Activated naive CD8-positive, alpha-beta T cell (primary cell): ENCODE results near the gene CCDC148.
"Not testable (repeated sequence)": the region's sequence is repeated elsewhere in the genome, so short reads cannot be mapped to it uniquely, and the experiment has no call there.

ENCODE experiments used
- H3K27ac Mint-ChIP-seq: one replicate; pipeline ENCODE4 v1.8.0; 2021; ENCODE audit warnings: mixed read lengths
- H3K27me3 Mint-ChIP-seq: one replicate; pipeline ENCODE4 v1.8.0; 2021; ENCODE audit warnings: mixed read lengths
- H3K36me3 Mint-ChIP-seq: one replicate; pipeline ENCODE4 v1.8.0; 2021; ENCODE audit warnings: mixed read lengths
- H3K4me1 Mint-ChIP-seq: one replicate; pipeline ENCODE4 v1.8.0; 2021; ENCODE audit warnings: low read depth, mixed read lengths
- H3K4me3 Mint-ChIP-seq: one replicate; pipeline ENCODE4 v1.8.0; 2021; ENCODE audit warnings: mild to moderate bottlenecking, mixed read lengths
- H3K9me3 Mint-ChIP-seq: one replicate; pipeline ENCODE4 v1.8.0; 2021; ENCODE audit warnings: low read depth, mixed read lengths

CCDC148 gene

DNA sequence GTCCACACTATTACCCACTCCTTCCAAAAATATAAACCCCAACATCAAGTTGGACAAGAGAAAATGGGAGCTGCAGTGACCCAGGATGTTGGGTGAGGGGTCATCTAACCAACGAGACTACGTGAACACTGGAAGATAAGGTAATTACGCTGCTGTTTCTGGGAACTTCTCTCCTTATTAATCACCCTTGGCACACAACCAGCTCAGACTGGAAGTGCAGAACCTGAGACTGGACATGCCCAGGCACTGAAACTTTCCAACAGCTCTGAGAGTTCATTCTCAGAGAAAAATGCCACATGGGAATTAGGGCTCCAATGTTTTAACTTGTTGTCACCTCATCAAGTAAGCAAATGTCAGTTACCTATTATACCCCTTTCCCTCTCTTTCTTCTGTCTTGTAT lies 135.3 kb downstream of the CCDC148 start:
- no peak overlapping the region for H3K4me3 Mint-ChIP-seq
- H3K27ac Mint-ChIP-seq, result no peak overlapping the region
- no peaks in the 10 kb centered on the region for H3K9me3 Mint-ChIP-seq
- H3K4me1 Mint-ChIP-seq, result no peaks in the 10 kb centered on the region
- no peaks in the 10 kb centered on the region for H3K27me3 Mint-ChIP-seq
- no peaks in the 10 kb centered on the region for H3K36me3 Mint-ChIP-seq

DNA sequence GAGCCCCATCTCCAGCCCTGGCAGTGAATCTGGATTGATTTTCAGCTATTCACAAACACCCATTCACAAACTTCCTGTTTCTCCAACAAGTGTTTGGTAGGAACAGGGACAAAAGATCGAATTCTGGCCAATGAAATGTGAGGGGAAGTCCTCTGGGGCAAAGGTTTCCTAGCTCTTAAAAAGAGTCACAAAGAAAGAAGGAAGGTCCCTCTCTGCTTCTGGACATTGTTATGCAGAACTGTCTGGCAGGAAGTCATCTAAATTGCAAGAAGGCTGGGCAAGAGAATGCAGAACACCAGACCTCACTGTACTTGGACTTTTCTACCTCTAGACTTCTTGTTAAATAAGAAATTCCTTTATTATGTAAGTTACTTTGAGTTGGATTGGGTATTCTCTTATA lies 137.3 kb downstream of the CCDC148 start:
- H3K4me3 Mint-ChIP-seq, result no peak overlapping the region
- H3K9me3 Mint-ChIP-seq, result no peaks in the 10 kb centered on the region
- no peaks in the 10 kb centered on the region for H3K4me1 Mint-ChIP-seq
- no peak overlapping the region for H3K27ac Mint-ChIP-seq
- no peaks in the 10 kb centered on the region for H3K27me3 Mint-ChIP-seq
- no peaks in the 10 kb centered on the region for H3K36me3 Mint-ChIP-seq

DNA sequence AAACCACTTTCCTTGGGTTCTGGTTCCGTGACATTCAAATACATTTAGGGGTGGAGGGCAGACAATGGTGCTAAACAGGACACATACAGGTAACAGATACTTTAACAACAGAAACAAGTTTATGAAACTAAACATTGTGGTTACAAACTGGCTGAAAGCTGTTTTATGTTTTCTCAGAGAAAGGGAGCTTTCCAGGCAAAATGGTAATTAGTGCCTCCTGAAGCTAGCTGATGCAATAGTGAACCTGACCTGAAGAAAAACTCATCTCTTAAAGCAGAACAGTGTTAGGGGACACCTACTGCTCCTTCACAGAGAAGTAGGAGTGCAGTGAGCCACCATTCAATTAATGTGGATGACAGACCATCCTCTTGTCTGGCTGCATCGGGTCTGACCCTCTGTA lies 138.9 kb downstream of the CCDC148 start:
- H3K36me3 Mint-ChIP-seq, result no peaks in the 10 kb centered on the region
- H3K9me3 Mint-ChIP-seq, result no peaks in the 10 kb centered on the region
- no peaks in the 10 kb centered on the region for H3K4me1 Mint-ChIP-seq
- H3K27ac Mint-ChIP-seq, result no peak overlapping the region
- no peak overlapping the region for H3K4me3 Mint-ChIP-seq
- H3K27me3 Mint-ChIP-seq, result peaks cover 4% of the 10 kb centered on the region

DNA sequence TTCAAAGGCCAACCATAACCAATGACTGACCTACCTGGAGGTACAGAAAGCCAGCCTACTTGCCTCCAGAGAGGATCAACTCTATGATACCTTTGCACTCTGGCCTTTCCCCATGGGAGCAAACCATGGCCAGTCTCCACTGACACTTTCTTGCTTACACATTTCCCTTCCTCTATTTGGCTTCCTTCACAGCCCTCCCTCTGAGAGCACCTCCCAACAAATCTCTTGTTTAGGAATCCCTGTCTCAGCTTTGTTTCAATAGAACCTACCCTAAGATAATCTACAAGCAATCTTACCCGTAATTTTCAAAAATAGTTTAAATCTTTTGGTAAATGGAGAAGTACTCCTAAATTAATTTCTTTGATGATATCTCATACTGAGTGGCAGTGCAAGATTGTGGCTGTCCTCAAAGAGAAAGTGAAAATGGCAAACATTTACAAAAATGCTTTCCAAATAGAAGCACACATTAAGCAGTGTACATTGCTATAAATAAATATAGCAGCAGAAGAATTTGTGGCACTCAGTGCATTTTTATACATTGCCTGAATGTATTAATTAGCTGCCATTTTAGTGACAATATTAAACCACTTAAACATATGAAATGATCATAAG lies 140.6 kb downstream of the CCDC148 start:
- Mint-ChIP-seq H3K36me3 (no peaks in the 10 kb centered on the region), H3K4me3 (no peak overlapping the region), H3K27me3 (peaks cover 5% of the 10 kb centered on the region), H3K9me3 (no peaks in the 10 kb centered on the region), H3K27ac (no peak overlapping the region), H3K4me1 (no peaks in the 10 kb centered on the region)

DNA sequence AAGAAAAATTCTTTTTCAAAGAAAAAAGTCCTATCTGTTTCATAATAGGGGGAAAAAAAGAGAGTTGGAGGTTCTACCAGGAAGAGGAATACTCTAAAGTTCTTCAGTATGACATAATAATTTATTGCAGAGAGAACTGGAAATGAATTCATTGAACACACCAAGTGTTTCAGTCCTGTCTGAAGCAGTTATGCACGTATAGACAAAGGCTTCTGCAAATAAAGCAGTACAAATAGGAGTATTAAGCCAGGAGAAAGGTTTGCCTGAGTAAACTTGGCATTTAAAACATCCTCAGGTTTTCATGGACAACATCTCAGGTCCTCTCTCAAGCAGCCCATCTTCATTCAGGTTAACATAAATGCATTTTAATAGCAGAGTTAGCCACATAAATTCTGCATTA lies 141.6 kb downstream of the CCDC148 start:
- no peaks in the 10 kb centered on the region for H3K36me3 Mint-ChIP-seq
- H3K9me3 Mint-ChIP-seq, result no peaks in the 10 kb centered on the region
- no peak overlapping the region for H3K4me3 Mint-ChIP-seq
- no peak overlapping the region for H3K27ac Mint-ChIP-seq
- H3K27me3 Mint-ChIP-seq, result peaks cover 5% of the 10 kb centered on the region
- H3K4me1 Mint-ChIP-seq, result no peaks in the 10 kb centered on the region

DNA sequence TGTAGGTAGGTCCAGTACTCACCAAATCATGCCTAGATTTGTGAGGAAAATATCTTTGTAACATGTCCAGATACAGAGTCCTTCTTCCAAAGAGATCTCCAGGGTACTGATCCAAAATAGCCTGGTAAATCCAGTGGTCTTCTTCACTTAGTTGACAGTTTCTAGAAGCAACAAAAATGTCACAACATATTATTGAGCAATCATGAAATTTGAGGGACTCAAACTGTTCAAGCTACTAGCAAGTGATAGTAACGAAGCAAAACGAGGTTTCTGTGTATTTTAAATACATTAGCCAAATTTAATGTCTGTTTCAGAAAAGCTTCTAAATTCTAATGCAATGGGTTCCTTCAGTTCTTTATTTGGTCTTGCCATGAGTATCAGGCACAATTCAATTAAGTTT lies 142.8 kb downstream of the CCDC148 start:
- Mint-ChIP-seq H3K27me3 (peaks cover 5% of the 10 kb centered on the region), H3K36me3 (no peaks in the 10 kb centered on the region), H3K9me3 (no peaks in the 10 kb centered on the region), H3K4me3 (no peak overlapping the region), H3K4me1 (no peaks in the 10 kb centered on the region), H3K27ac (no peak overlapping the region)

DNA sequence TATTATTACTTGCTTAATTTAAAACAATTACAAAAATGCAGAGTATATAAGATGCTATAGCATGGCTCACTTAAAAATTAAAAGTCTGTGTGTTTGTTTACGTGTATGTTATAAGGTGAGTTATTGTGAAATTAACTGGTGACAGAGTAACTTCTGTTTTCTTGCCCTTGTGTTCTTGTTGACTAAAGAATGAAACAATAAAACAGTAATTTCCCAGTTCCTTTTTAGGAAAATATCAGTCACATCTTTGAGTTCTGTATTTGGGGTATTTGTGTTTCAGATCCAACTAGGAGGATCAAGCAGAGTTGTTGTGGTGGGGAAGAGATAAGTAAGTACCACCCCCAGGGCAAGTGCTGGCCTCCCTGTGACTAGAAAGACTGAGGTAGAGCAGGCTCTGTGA lies 143.6 kb downstream of the CCDC148 start:
- H3K4me3 Mint-ChIP-seq, result no peak overlapping the region
- H3K4me1 Mint-ChIP-seq, result no peaks in the 10 kb centered on the region
- no peak overlapping the region for H3K27ac Mint-ChIP-seq
- peaks cover 5% of the 10 kb centered on the region for H3K27me3 Mint-ChIP-seq
- no peaks in the 10 kb centered on the region for H3K36me3 Mint-ChIP-seq
- no peaks in the 10 kb centered on the region for H3K9me3 Mint-ChIP-seq

DNA sequence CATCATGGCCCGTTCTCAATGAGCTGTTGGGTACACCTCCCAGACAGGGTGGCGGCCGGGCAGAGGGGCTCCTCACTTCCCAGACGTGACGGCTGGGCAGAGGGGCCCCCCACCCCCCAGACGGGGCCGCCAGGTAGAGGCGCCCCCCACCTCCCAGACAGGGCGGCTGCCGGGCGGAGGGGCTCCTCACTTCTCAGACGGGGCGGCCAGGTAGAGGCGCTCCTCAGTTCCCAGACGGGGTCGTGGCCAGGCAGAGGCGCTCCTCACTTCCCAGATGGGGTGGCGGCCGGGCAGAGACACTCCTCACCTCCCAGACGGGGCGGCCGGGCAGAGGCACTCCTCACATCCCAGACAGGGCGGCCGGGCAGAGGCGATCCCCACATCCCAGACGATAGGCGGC lies 146.1 kb downstream of the CCDC148 start:
- not testable (repeated sequence) for H3K4me1 Mint-ChIP-seq, H3K9me3 Mint-ChIP-seq, H3K4me3 Mint-ChIP-seq, H3K27me3 Mint-ChIP-seq, H3K27ac Mint-ChIP-seq, H3K36me3 Mint-ChIP-seq

DNA sequence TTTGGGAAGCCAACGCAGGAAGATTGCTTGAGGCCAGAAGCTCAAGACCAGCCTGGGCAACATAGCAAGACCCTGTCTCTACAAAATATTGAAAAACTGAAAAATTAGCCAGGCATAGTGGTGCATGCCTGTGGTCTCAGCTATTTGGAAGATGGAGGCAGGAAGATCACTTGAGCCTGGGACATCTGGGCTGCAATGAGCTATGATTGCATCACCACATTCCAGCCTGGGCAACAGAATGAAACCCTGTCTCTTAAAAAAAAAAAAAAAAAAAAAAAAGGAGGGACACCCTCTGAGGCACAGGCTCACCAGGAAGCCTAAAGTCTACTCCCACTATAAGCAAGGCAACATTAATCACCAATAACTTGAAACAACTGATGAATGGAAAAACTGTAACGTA lies 151.1 kb downstream of the CCDC148 start:
- no peaks in the 10 kb centered on the region for H3K9me3 Mint-ChIP-seq
- H3K4me3 Mint-ChIP-seq, result no peak overlapping the region
- no peak overlapping the region for H3K27ac Mint-ChIP-seq
- H3K4me1 Mint-ChIP-seq, result no peaks in the 10 kb centered on the region
- peaks cover 3% of the 10 kb centered on the region for H3K27me3 Mint-ChIP-seq
- H3K36me3 Mint-ChIP-seq, result no peaks in the 10 kb centered on the region

DNA sequence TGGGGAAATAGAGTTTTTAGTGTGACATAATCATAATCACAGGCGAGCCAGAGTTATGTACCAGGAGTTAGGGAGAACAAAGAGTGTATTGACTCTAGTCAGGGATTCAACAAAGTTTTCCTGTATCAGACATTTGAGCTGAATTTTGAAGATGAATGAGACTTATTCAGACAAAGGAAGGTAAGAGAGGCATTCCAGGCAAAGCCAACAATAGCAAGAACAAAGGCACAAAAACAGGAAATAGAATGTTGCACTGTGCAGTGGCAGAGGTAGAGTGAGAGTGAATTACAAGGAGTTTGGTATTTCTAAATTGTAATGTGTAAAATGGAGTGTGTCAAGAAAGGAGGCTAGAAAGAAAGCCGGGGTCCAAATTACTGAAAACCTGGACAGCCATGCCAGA lies 156.2 kb downstream of the CCDC148 start:
- H3K9me3 Mint-ChIP-seq, result peaks cover 3% of the 10 kb centered on the region
- no peak overlapping the region for H3K4me3 Mint-ChIP-seq
- H3K4me1 Mint-ChIP-seq, result no peaks in the 10 kb centered on the region
- H3K27me3 Mint-ChIP-seq, result no peaks in the 10 kb centered on the region
- H3K36me3 Mint-ChIP-seq, result no peaks in the 10 kb centered on the region
- no peak overlapping the region for H3K27ac Mint-ChIP-seq

DNA sequence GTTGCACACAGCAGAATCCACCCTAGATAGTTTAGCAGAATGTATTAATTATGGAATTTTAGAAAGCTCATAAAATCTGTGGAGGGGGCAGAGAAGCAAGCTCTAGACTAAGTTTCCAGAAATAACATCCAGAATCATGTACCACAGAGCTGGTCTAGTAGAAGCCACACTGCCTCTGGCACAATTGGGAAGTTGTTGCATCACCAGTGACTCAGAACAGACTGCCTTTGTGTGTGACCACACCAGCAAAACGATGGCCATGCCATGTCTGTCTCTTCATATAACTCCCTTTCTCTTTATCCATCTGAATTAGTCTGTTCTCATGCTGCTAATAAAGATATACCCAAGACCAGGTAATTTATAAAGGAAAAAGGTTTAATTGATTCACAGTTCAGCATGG lies 158.9 kb downstream of the CCDC148 start:
- H3K4me3 Mint-ChIP-seq, result no peak overlapping the region
- peaks cover 3% of the 10 kb centered on the region for H3K9me3 Mint-ChIP-seq
- no peaks in the 10 kb centered on the region for H3K27me3 Mint-ChIP-seq
- no peaks in the 10 kb centered on the region for H3K36me3 Mint-ChIP-seq
- H3K27ac Mint-ChIP-seq, result no peak overlapping the region
- H3K4me1 Mint-ChIP-seq, result no peaks in the 10 kb centered on the region

DNA sequence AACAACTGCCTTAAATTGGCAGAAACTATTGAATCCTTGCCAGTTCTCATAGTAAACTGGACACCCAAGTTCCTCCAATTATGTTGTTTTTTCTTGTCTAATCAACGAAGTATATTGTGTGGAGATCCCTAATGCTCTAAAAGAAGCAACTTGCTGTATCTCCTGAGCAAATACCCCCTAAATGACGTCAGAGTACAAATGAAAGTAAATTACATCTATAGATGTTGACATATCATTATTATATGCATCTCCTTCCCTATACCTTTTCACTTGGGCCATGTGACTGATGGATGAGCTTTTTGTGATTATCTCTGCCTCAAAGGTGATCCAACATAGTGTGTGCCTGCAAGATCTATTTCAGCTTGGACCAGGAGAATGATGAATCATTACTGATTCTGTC lies 159.4 kb downstream of the CCDC148 start:
- Mint-ChIP-seq H3K27me3 (no peaks in the 10 kb centered on the region), H3K9me3 (peaks cover 3% of the 10 kb centered on the region), H3K4me3 (no peak overlapping the region), H3K36me3 (no peaks in the 10 kb centered on the region), H3K4me1 (no peaks in the 10 kb centered on the region), H3K27ac (no peak overlapping the region)

DNA sequence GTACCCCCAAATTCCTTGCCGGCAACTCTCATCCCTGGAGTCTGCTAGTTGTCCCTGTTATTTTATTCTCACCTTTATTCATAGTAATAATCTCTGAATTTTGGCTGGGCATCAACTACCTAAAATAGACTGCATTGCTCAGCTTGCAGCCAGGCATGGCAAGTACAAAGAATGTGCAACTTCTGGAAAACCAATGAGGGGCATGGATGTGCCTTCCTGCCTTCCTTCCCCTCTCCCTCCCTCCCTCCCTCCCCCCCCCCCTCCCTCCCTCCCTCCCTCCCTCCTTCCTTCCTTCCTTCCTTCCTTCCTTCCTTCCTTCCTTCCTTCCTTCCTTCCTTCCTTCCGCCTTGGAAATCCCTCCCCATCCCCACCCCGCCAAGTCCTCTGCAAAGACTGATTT lies 162.8 kb downstream of the CCDC148 start:
- Mint-ChIP-seq H3K27ac (no peak overlapping the region), H3K9me3 (peaks cover 3% of the 10 kb centered on the region), H3K4me3 (no peak overlapping the region), H3K27me3 (no peaks in the 10 kb centered on the region), H3K36me3 (no peaks in the 10 kb centered on the region), H3K4me1 (no peaks in the 10 kb centered on the region)

DNA sequence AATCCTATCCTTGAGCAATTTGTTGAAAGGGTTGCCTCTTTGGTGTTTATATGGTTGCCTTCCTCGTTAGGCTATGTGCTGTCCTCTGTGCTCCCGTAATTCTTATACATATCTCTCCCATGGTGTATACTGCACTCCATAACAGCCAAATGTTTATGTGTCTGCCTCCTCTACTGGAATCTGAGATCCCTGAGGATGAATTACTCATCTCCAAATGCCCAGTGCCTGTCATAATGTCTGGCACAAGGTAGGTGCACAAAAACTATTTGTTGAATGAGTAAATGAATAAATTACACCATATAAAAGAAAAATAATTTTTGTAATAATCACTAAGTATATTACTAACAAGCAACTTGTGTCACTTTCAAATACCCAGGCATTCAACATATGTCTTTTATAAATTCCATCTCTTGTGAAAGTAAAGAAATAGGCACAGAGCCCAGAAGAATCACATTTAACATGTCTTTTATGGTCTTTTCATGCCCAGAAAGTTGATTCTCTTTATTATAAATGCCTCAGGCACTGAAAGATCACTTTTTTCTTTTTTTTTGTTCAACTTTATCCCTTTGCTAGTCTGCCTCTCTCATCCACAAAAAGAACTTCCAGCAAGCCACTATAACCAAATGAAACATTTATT lies 164.9 kb downstream of the CCDC148 start:
- H3K4me3 Mint-ChIP-seq, result no peak overlapping the region
- no peaks in the 10 kb centered on the region for H3K4me1 Mint-ChIP-seq
- no peak overlapping the region for H3K27ac Mint-ChIP-seq
- no peaks in the 10 kb centered on the region for H3K36me3 Mint-ChIP-seq
- peaks cover 2% of the 10 kb centered on the region for H3K9me3 Mint-ChIP-seq
- no peaks in the 10 kb centered on the region for H3K27me3 Mint-ChIP-seq

DNA sequence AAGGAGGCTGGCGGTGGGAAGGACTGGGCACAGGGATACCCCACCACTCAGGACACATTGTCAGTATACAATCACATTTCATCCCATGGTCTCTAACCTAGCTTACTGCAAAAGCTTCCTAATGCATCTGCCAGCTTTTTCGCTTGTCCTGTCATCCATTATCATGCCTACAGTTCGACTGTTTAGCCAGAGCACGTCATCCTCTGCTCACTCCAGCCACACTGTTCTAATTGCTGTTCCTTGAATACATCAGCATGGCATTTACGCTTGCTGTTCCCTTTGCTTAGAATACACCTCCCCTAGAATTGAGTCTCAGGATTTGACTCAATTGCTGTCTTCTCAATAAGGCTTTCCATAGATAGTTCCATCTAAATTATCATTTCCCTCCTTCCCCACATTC lies 166.3 kb downstream of the CCDC148 start:
- Mint-ChIP-seq H3K27me3 (peaks cover 3% of the 10 kb centered on the region), H3K36me3 (peaks cover 2% of the 10 kb centered on the region), H3K27ac (no peak overlapping the region), H3K9me3 (peaks cover 6% of the 10 kb centered on the region), H3K4me3 (no peak overlapping the region), H3K4me1 (no peaks in the 10 kb centered on the region)
